ENCODE measurements around the gene NUDT8.
"Not testable (repeated sequence)": the region's sequence is repeated elsewhere in the genome, so short reads cannot be mapped to it uniquely, and the experiment has no call there.

The NUDT8 gene

GRCh38 chr11:67627441-67627811 is 2.3 kb downstream of the NUDT8 start:
- no peak for DNase-seq

- DNase-seq = no peak
Measured at GRCh38 chr11:67626970-67627369, 2.8 kb downstream of the NUDT8 start.

- not testable (repeated sequence) for DNase-seq
Measured at GRCh38 chr11:67626131-67626833, 3.5 kb downstream of the NUDT8 start.

GRCh38 chr11:67623795-67624194 is 5.9 kb downstream of the NUDT8 start:
- DNase-seq = not testable (repeated sequence)

GRCh38 chr11:67622905-67623304 is 6.8 kb downstream of the NUDT8 start:
- not testable (repeated sequence) for DNase-seq

GRCh38 chr11:67621928-67622327 is 7.8 kb downstream of the NUDT8 start:
- DNase-seq = not testable (repeated sequence)

- not testable (repeated sequence) for DNase-seq
Measured at GRCh38 chr11:67620621-67621020, 9.1 kb downstream of the NUDT8 start.

- DNase-seq = not testable (repeated sequence)
Measured at GRCh38 chr11:67619683-67620618, 9.8 kb downstream of the NUDT8 start.

- DNase-seq = not testable (repeated sequence)
Measured at GRCh38 chr11:67618901-67619659, 10.7 kb downstream of the NUDT8 start.

GRCh38 chr11:67617243-67617953 is 12.3 kb downstream of the NUDT8 start:
- DNase-seq = no peak

- no peak for DNase-seq
Measured at GRCh38 chr11:67616431-67617242, 13.1 kb downstream of the NUDT8 start.

GRCh38 chr11:67615728-67616430 is 13.9 kb downstream of the NUDT8 start:
- DNase-seq = peak; percentile 31

GRCh38 chr11:67614730-67615714 is 14.7 kb downstream of the NUDT8 start:
- peak; percentile 63 for DNase-seq

GRCh38 chr11:67613960-67614715 is 15.6 kb downstream of the NUDT8 start:
- DNase-seq = peak; percentile 89

GRCh38 chr11:67613313-67613959 is 16.3 kb downstream of the NUDT8 start:
- DNase-seq = no peak

- no peak for DNase-seq
Measured at GRCh38 chr11:67612751-67613150, 17.0 kb downstream of the NUDT8 start.

GRCh38 chr11:67611704-67612587 is 17.8 kb downstream of the NUDT8 start:
- no peak for DNase-seq

All from CD4-positive, alpha-beta T cell treated with Interleukin-12 subunit alpha and Interleukin-12 subunit beta, for 1 hour (primary cell).